GM23338 (cell line): ENCODE results near the gene PRSS48. TPM values are rescaled to one million over a fixed set of nuclear protein-coding genes. Genes with fewer than 3 reads are reported as not detected.

Experiments used
- ATAC-seq: fragments of 200-7000 bp; cut with Tn5 transposase; 3 replicates; pipeline ENCODE4 v1.9.1; 2020
- DNase-seq: peaks from one replicate; pipeline ENCODE4 v3.0.0-alpha.2; 2015; ENCODE audit warnings: low spot score
- H2AFZ ChIP-seq: fragments of 200-600 bp; sonication (generic); 2 replicates; pipeline ENCODE4 v1.8.0; 2016; ENCODE audit warnings: antibody characterized with exemption, mild to moderate bottlenecking, moderate library complexity
- H3F3A ChIP-seq: fragments of 200-600 bp; sonication (generic); replicated peaks from 2 replicates; pipeline ENCODE4 v1.8.0; 2017; ENCODE audit warnings: antibody characterized with exemption, mixed run types, low read depth
- H3K27ac ChIP-seq: fragments of 200-600 bp; sonication (generic); 2 replicates; pipeline ENCODE4 v1.6.1; 2016; ENCODE audit warnings: low read depth
- H3K27me3 ChIP-seq: fragments of 200-600 bp; sonication (generic); 2 replicates; pipeline ENCODE4 v1.8.0; 2016; ENCODE audit warnings: mild to moderate bottlenecking, mixed run types, moderate library complexity; ENCODE audit not compliant: insufficient read depth
- H3K36me3 ChIP-seq: fragments of 200-600 bp; sonication (generic); 2 replicates; pipeline ENCODE4 v1.8.0; 2016; ENCODE audit warnings: mild to moderate bottlenecking; ENCODE audit not compliant: insufficient read depth
- H3K4me1 ChIP-seq: fragments of 200-600 bp; sonication (generic); 2 replicates; pipeline ENCODE4 v1.8.0; 2016; ENCODE audit warnings: mild to moderate bottlenecking, moderate library complexity; ENCODE audit not compliant: insufficient read depth
- H3K4me2 ChIP-seq: fragments of 200-600 bp; sonication (generic); 2 replicates; pipeline ENCODE4 v1.7.1; 2017; ENCODE audit warnings: mixed run types
- H3K4me3 ChIP-seq: fragments of 200-600 bp; sonication (generic); 2 replicates; pipeline ENCODE4 v1.6.1; 2016; ENCODE audit warnings: mixed run types
- H3K79me2 ChIP-seq: fragments of 200-600 bp; sonication (generic); replicated peaks from 2 replicates; pipeline ENCODE4 v1.8.0; 2017; ENCODE audit warnings: mild to moderate bottlenecking; ENCODE audit not compliant: insufficient read depth
- H3K9me2 ChIP-seq: fragments of 200-600 bp; sonication (generic); 2 replicates; pipeline ENCODE4 v1.8.0; 2017; ENCODE audit not compliant: insufficient read depth
- H4K20me1 ChIP-seq: fragments of 200-600 bp; sonication (generic); replicated peaks from 2 replicates; pipeline ENCODE4 v1.8.0; 2017; ENCODE audit warnings: mild to moderate bottlenecking; ENCODE audit not compliant: insufficient read depth
- H3K27ac Mint-ChIP-seq: 2 replicates; pipeline ENCODE4 v1.8.0; 2020; ENCODE audit warnings: inconsistent platforms, mild to moderate bottlenecking, moderate library complexity, mixed read lengths
- H3K27me3 Mint-ChIP-seq: 3 replicates; pipeline ENCODE4 v1.8.0; 2022; ENCODE audit warnings: low read depth, mild to moderate bottlenecking, moderate library complexity, mixed read lengths, inconsistent platforms; ENCODE audit not compliant: insufficient read depth, poor library complexity
- H3K36me3 Mint-ChIP-seq: 3 replicates; pipeline ENCODE4 v1.8.0; 2021; ENCODE audit warnings: low read depth, mild to moderate bottlenecking, inconsistent platforms, moderate library complexity, mixed read lengths
- H3K4me1 Mint-ChIP-seq: 3 replicates; pipeline ENCODE4 v1.8.0; 2020; ENCODE audit warnings: mild to moderate bottlenecking, inconsistent platforms, mixed read lengths
- H3K4me3 Mint-ChIP-seq: 3 replicates; pipeline ENCODE4 v1.8.0; 2021; ENCODE audit warnings: moderate library complexity, mild to moderate bottlenecking, inconsistent platforms, mixed read lengths
- H3K9me3 Mint-ChIP-seq: 3 replicates; pipeline ENCODE4 v1.8.0; 2020; ENCODE audit warnings: moderate library complexity, mild to moderate bottlenecking, inconsistent platforms, mixed read lengths
- CREB1 ChIP-seq: fragments of 250-450 bp; sonication (Bioruptor Pico); IDR thresholded peaks from 2 replicates; pipeline ENCODE4 v1.5.0; 2020; ENCODE audit warnings: low read depth, mild to moderate bottlenecking, moderate library complexity
- EZH2 ChIP-seq: fragments of 200-600 bp; sonication (generic); IDR thresholded peaks from one replicate; pipeline ENCODE4 v1.8.0; 2017; ENCODE audit warnings: antibody characterized with exemption, mild to moderate bottlenecking, low read depth; ENCODE audit not compliant: unreplicated experiment
- EZH2phosphoT487 ChIP-seq: fragments of 200-600 bp; sonication (generic); IDR thresholded peaks from one replicate; pipeline ENCODE4 v1.8.1; 2018; ENCODE audit warnings: antibody characterized with exemption; ENCODE audit not compliant: unreplicated experiment
- JUNB ChIP-seq: IDR thresholded peaks from one replicate; pipeline ENCODE4 v1.6.1; 2016; ENCODE audit warnings: antibody characterized with exemption; ENCODE audit not compliant: unreplicated experiment
- NANOG ChIP-seq: IDR thresholded peaks from 2 replicates; pipeline ENCODE4 v1.6.1; 2016; ENCODE audit warnings: antibody characterized with exemption, borderline replicate concordance
- POLR2AphosphoS5 ChIP-seq: IDR thresholded peaks from 2 replicates; pipeline ENCODE4 v1.6.1; 2016; ENCODE audit warnings: antibody characterized with exemption, low read depth
- STAT1 ChIP-seq: IDR thresholded peaks from one replicate; pipeline ENCODE4 v1.6.1; 2016; ENCODE audit warnings: antibody characterized with exemption; ENCODE audit not compliant: unreplicated experiment
- ZNF331 ChIP-seq: fragments of 250-450 bp; sonication (Bioruptor Pico); IDR thresholded peaks from 2 replicates; pipeline ENCODE4 v1.5.0; 2020; ENCODE audit warnings: low read depth, mild to moderate bottlenecking, moderate library complexity
- polyA plus RNA-seq: library from polyadenylated mRNA; unstranded; fragments of >200 nt; fragmentation: Nextera tagmentation; extraction: Ambion mirVana; gene quantifications from 2 replicates; pipeline ENCODE4 v1.2.1, GENCODE V29; 2016
- total RNA-seq: library from RNA; depleted of rRNA; stranded (reverse); fragments of >200 nt; shearing (Covaris generic); gene quantifications from 2 replicates; pipeline ENCODE4 v1.2.3, GENCODE V29; 2014
- TF ChIP-seq, protein P1 (sequence below): IDR thresholded peaks from 2 replicates; pipeline ENCODE4 v1.6.1; 2016; ENCODE audit warnings: antibody characterized with exemption
- TF ChIP-seq, protein P2 (sequence below): IDR thresholded peaks from one replicate; pipeline ENCODE4 v1.6.1; 2018; ENCODE audit warnings: antibody characterized with exemption; ENCODE audit not compliant: unreplicated experiment
- TF ChIP-seq, protein P3 (sequence below), 2 experiments: fragments of 200-600 bp in 1 of 2; sonication (generic) in 1 of 2; conservative IDR thresholded peaks; 2 replicates each; pipeline versions ENCODE4 v1.5.1 to v1.6.1; 2016 to 2017; ENCODE audit warnings: antibody characterized with exemption in 2 of 2, low read depth in 2 of 2, mild to moderate bottlenecking in 2 of 2, moderate library complexity in 1 of 2
- TF ChIP-seq, protein P4 (sequence below): fragments of 250-450 bp; sonication (Bioruptor Pico); IDR thresholded peaks from 2 replicates; pipeline ENCODE4 v1.5.0; 2020; ENCODE audit warnings: mild to moderate bottlenecking, moderate library complexity

PRSS48 gene
- total and polyA plus RNA-seq, 2 experiments from 2014 or later: 0.36 TPM; not detected in 1

DNA sequence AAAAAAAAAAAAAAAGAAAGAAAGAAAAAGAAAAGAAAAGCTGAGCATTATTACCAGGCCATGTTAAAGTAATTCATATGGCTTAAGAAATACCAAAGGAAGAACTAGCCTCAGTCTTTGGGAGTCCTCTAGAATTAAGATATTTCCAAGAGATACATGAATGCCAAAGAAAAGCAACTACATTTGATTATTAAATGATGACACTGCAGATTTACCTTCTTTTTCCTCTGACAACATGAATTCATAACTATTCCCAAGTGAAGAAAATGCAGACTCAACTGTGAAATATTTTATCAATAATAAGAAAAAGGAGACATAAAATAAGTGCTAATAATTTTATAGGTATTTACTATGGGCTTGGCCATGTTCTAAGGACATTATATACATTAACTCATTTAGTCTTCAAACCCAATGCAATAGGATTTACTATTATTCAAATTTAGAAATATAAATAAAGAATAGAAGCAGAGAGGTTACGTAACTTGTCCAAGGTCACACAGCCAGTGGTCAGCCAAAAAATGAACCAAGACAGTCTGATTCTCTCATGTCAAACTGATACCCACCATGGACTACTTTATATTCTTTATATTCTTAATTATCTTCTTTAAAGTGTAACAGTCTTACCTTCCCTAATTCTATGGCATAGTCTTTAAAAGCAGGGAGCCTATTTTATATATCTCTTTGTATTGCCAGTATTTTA is 41.5 kb downstream of the PRSS48 start:
- Histone ChIP-seq H3K9me2 (no peaks in the 10 kb centered on the region), H3K4me2 (no peak overlapping the region), H3K4me1 (peaks cover 41% of the 10 kb centered on the region), H2AFZ (no peak overlapping the region), H3K36me3 (no peaks in the 10 kb centered on the region), H4K20me1 (peaks cover 22% of the 10 kb centered on the region), H3K79me2 (peaks cover 100% of the 10 kb centered on the region), H3K27me3 (no peaks in the 10 kb centered on the region), H3K4me3 (no peak overlapping the region), H3F3A (0 out of 2 replicates have a peak, but pooled peaks cover 9% of the 10 kb centered on the region), H3K27ac (no peak overlapping the region)
- H3K4me3 Mint-ChIP-seq: no peak overlapping the region
- no peak overlapping the region for H3K27ac Mint-ChIP-seq
- H3K36me3 Mint-ChIP-seq: peaks cover 4% of the 10 kb centered on the region; the same call in 1 of the 3 replicates
- H3K4me1 Mint-ChIP-seq: peaks cover 55% of the 10 kb centered on the region
- no peaks in the 10 kb centered on the region for H3K27me3 Mint-ChIP-seq
- H3K9me3 Mint-ChIP-seq: no peaks in the 10 kb centered on the region
- no peak for TF ChIP-seq ZNF331 (CRISPR knock-in tag)
- TF ChIP-seq EZH2phosphoT487: no peak
- TF ChIP-seq EZH2: no peak
- TF ChIP-seq STAT1: no peak
- TF ChIP-seq POLR2AphosphoS5: no peak
- TF ChIP-seq, protein P1, sequence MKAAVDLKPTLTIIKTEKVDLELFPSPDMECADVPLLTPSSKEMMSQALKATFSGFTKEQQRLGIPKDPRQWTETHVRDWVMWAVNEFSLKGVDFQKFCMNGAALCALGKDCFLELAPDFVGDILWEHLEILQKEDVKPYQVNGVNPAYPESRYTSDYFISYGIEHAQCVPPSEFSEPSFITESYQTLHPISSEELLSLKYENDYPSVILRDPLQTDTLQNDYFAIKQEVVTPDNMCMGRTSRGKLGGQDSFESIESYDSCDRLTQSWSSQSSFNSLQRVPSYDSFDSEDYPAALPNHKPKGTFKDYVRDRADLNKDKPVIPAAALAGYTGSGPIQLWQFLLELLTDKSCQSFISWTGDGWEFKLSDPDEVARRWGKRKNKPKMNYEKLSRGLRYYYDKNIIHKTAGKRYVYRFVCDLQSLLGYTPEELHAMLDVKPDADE: no peak
- TF ChIP-seq, protein P2, sequence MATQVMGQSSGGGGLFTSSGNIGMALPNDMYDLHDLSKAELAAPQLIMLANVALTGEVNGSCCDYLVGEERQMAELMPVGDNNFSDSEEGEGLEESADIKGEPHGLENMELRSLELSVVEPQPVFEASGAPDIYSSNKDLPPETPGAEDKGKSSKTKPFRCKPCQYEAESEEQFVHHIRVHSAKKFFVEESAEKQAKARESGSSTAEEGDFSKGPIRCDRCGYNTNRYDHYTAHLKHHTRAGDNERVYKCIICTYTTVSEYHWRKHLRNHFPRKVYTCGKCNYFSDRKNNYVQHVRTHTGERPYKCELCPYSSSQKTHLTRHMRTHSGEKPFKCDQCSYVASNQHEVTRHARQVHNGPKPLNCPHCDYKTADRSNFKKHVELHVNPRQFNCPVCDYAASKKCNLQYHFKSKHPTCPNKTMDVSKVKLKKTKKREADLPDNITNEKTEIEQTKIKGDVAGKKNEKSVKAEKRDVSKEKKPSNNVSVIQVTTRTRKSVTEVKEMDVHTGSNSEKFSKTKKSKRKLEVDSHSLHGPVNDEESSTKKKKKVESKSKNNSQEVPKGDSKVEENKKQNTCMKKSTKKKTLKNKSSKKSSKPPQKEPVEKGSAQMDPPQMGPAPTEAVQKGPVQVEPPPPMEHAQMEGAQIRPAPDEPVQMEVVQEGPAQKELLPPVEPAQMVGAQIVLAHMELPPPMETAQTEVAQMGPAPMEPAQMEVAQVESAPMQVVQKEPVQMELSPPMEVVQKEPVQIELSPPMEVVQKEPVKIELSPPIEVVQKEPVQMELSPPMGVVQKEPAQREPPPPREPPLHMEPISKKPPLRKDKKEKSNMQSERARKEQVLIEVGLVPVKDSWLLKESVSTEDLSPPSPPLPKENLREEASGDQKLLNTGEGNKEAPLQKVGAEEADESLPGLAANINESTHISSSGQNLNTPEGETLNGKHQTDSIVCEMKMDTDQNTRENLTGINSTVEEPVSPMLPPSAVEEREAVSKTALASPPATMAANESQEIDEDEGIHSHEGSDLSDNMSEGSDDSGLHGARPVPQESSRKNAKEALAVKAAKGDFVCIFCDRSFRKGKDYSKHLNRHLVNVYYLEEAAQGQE: no peak
- TF ChIP-seq NANOG: no peak
- no peak for TF ChIP-seq JUNB
- TF ChIP-seq, protein P3, sequence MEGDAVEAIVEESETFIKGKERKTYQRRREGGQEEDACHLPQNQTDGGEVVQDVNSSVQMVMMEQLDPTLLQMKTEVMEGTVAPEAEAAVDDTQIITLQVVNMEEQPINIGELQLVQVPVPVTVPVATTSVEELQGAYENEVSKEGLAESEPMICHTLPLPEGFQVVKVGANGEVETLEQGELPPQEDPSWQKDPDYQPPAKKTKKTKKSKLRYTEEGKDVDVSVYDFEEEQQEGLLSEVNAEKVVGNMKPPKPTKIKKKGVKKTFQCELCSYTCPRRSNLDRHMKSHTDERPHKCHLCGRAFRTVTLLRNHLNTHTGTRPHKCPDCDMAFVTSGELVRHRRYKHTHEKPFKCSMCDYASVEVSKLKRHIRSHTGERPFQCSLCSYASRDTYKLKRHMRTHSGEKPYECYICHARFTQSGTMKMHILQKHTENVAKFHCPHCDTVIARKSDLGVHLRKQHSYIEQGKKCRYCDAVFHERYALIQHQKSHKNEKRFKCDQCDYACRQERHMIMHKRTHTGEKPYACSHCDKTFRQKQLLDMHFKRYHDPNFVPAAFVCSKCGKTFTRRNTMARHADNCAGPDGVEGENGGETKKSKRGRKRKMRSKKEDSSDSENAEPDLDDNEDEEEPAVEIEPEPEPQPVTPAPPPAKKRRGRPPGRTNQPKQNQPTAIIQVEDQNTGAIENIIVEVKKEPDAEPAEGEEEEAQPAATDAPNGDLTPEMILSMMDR (conservative IDR thresholded peaks at IDR 0.05; ENCODE audit: low read depth in 2 of 2): no peak
- TF ChIP-seq, protein P4, sequence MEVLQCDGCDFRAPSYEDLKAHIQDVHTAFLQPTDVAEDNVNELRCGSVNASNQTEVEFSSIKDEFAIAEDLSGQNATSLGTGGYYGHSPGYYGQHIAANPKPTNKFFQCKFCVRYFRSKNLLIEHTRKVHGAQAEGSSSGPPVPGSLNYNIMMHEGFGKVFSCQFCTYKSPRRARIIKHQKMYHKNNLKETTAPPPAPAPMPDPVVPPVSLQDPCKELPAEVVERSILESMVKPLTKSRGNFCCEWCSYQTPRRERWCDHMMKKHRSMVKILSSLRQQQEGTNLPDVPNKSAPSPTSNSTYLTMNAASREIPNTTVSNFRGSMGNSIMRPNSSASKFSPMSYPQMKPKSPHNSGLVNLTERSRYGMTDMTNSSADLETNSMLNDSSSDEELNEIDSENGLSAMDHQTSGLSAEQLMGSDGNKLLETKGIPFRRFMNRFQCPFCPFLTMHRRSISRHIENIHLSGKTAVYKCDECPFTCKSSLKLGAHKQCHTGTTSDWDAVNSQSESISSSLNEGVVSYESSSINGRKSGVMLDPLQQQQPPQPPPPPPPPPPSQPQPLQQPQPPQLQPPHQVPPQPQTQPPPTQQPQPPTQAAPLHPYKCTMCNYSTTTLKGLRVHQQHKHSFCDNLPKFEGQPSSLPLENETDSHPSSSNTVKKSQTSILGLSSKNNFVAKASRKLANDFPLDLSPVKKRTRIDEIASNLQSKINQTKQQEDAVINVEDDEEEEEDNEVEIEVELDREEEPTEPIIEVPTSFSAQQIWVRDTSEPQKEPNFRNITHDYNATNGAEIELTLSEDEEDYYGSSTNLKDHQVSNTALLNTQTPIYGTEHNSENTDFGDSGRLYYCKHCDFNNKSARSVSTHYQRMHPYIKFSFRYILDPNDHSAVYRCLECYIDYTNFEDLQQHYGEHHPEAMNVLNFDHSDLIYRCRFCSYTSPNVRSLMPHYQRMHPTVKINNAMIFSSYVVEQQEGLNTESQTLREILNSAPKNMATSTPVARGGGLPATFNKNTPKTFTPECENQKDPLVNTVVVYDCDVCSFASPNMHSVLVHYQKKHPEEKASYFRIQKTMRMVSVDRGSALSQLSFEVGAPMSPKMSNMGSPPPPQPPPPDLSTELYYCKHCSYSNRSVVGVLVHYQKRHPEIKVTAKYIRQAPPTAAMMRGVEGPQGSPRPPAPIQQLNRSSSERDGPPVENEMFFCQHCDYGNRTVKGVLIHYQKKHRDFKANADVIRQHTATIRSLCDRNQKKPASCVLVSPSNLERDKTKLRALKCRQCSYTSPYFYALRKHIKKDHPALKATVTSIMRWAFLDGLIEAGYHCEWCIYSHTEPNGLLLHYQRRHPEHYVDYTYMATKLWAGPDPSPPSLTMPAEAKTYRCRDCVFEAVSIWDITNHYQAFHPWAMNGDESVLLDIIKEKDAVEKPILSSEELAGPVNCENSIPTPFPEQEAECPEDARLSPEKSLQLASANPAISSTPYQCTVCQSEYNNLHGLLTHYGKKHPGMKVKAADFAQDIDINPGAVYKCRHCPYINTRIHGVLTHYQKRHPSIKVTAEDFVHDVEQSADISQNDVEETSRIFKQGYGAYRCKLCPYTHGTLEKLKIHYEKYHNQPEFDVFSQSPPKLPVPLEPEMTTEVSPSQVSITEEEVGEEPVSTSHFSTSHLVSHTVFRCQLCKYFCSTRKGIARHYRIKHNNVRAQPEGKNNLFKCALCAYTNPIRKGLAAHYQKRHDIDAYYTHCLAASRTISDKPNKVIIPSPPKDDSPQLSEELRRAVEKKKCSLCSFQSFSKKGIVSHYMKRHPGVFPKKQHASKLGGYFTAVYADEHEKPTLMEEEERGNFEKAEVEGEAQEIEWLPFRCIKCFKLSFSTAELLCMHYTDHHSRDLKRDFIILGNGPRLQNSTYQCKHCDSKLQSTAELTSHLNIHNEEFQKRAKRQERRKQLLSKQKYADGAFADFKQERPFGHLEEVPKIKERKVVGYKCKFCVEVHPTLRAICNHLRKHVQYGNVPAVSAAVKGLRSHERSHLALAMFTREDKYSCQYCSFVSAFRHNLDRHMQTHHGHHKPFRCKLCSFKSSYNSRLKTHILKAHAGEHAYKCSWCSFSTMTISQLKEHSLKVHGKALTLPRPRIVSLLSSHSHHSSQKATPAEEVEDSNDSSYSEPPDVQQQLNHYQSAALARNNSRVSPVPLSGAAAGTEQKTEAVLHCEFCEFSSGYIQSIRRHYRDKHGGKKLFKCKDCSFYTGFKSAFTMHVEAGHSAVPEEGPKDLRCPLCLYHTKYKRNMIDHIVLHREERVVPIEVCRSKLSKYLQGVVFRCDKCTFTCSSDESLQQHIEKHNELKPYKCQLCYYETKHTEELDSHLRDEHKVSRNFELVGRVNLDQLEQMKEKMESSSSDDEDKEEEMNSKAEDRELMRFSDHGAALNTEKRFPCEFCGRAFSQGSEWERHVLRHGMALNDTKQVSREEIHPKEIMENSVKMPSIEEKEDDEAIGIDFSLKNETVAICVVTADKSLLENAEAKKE (CRISPR knock-in tag): no peak
- TF ChIP-seq CREB1 (CRISPR knock-in tag): no peak
- no peak for ATAC-seq
- DNase-seq: no peak
